GM19452 (cell line): ENCODE measurements around the gene MTMR12.

Source experiments
- ATAC-seq: cut with Tn5 transposase; IDR thresholded peaks from one replicate; pipeline ENCODE4 v1.9.1; 2021; ENCODE audit not compliant: unreplicated experiment

The MTMR12 gene, protein sequence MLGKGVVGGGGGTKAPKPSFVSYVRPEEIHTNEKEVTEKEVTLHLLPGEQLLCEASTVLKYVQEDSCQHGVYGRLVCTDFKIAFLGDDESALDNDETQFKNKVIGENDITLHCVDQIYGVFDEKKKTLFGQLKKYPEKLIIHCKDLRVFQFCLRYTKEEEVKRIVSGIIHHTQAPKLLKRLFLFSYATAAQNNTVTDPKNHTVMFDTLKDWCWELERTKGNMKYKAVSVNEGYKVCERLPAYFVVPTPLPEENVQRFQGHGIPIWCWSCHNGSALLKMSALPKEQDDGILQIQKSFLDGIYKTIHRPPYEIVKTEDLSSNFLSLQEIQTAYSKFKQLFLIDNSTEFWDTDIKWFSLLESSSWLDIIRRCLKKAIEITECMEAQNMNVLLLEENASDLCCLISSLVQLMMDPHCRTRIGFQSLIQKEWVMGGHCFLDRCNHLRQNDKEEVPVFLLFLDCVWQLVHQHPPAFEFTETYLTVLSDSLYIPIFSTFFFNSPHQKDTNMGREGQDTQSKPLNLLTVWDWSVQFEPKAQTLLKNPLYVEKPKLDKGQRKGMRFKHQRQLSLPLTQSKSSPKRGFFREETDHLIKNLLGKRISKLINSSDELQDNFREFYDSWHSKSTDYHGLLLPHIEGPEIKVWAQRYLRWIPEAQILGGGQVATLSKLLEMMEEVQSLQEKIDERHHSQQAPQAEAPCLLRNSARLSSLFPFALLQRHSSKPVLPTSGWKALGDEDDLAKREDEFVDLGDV

GRCh38 chr5:32312595-32313332 is at the start of gene MTMR12:
MTMR12 (minus strand) TSS chr5:32312939; CDS start chr5:32312838, 101 bp downstream.
- peak; percentile 94 for ATAC-seq

DNA sequence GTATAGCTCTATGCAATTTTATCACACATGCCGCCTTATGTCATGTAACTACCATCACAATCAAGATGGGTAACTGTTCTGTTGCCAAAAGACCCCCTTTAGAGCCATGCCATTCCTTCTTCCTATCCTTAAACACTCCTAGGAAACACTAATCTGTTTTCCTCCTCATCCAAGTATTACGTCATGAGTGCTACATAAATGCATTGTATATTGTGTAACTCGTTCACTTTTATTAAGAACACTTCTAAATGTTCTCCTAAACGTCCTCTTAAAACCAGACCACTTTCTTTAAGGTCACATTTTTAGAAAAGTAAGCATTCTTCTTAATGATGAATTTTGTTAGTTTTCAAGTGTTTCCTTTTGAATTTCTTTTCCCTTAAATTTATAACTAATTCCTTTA is 49.8 kb upstream of the MTMR12 start:
- no peak for ATAC-seq

DNA sequence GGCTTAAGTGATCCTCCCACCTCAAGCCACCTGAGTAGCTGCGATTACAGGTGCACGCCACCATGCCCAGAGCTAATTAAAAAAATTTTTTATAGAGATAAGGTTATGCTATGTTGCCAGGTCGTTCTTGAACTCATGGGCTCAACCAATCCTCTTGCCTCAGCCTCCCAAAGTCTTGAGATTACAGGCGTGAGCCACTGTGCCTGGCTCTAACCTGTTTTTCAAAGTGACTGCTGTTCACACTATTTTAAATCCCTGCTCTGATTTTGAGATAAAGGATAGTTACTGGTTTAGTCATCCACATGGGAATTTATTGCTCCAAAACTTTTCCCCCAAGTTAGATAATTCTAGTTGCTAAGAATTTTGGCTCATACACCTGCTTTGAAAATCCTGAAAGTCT is 48.2 kb upstream of the MTMR12 start:
- ATAC-seq = no peak

GRCh38 chr5:32358611-32359010 is 45.9 kb upstream of the MTMR12 start:
- no peak for ATAC-seq

DNA sequence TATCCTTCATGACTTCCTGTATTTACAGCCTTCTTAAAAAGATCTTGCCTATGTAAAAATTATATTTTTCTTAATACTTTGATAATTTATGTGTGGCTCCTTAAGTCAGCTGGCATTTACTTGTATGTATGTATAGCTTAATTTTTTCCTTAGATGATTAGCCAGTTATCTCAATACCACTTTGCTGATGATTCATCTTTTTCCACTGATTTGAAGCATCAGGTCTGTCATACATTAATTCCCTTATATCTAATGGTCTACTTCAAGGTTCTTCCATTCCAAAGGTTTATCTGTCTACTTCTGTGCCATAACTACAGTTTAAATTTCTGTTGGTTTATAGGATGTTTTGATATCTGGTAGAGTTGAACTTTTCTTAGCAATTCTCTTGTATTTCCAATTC is 44.9 kb upstream of the MTMR12 start:
- no peak for ATAC-seq

GRCh38 chr5:32355686-32356085 is 42.9 kb upstream of the MTMR12 start:
- ATAC-seq = no peak

- no peak for ATAC-seq
Observed at GRCh38 chr5:32353420-32353819, 40.7 kb upstream of the MTMR12 start.

DNA sequence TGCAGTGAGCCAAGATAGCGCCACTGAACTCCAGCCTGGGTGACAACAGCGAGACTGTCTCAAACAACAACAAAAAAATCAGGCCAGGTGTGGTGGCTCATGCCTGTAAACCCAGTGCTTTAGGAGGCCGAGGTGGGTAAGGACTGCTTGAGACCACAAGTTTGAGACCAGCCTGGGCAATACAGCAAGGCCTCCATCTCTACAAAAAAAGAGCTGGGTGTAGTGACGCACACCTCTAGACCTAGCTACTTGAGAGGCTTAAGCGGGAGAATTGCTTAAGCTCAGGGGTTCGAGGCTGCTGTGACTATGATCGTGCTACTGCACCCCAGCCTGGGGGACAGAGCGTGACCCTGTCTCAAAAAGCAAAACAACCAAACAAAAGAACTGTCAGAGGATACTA is 39.9 kb upstream of the MTMR12 start:
- no peak for ATAC-seq

DNA sequence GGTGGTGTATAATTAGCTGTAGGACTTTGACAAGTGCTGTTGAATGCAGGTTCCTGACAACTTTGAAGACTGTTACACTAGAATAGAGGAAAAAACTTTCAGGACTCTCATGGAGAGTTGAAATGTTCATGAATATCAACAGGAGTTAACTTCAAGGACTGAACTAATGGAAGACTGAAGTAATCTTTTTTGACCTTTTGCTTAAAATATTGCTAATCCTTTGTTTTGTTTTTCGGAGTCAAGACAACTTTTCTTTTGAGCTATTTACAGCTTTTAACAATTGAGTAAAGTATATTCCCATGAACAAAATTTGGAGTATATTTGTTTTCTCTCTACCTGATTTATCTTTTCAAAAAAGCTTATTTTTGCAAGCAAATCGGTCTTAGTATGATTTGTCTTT is 34.1 kb upstream of the MTMR12 start:
- ATAC-seq = no peak

- ATAC-seq = no peak
Observed at GRCh38 chr5:32343058-32343672, 30.4 kb upstream of the MTMR12 start.

- no peak for ATAC-seq
Observed at GRCh38 chr5:32342656-32343055, 29.9 kb upstream of the MTMR12 start.

DNA sequence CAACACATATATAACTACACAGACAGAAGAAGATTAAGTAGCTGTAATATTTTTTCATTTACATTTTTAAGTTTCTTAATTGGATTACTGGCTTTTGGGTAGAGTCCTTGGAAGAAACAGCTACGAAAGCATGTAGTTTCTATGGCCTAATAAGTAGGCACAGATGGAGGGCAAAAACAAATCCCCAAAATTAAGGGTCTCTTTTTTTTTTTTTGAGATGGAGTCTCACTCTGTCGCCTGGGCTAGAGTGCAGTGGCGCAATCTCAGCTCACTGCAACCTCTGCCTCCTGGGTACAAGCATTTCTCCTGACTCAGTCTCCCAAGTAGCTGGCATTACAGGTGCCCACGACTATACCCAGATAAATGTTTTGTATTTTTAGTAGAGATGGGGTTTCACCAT is 27.1 kb upstream of the MTMR12 start:
- no peak for ATAC-seq

GRCh38 chr5:32339198-32339597 is 26.5 kb upstream of the MTMR12 start:
- ATAC-seq = no peak

DNA sequence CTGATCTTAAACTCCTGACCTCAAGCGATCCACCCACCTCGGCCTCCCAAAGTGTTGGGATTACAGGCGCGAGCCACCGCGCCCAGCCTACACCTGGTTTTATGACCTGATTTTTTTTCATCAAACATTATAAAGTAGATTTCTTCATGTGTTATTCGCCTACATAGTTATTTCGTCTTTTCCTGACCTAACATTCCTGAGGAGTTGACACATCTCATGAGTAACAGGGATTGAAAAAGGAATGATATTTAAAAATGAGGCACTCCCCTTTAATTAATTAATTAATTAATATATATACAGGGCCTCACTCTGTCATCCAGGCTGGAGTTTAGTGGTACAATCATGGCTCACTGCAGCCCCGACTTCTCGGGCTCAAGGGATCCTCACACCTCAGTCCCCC is 20.2 kb upstream of the MTMR12 start:
- no peak for ATAC-seq

- ATAC-seq = no peak
Observed at GRCh38 chr5:32332361-32332760, 19.6 kb upstream of the MTMR12 start.

DNA sequence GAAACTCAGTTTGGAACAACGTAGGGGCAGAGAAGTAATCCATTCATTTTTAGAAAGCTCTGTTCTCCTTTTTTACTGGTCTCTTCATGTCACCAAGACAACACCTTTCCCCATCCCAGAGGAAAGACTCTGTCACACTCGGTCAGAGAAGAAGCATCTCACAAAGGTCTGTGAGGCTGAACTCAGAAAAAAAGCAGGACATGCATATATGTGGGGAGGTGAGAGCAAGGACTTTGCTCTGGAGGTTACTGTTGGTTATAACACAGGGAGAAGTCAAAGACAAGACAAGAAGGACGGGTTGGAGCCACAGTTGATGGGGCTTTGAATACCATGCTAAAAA is 19.2 kb upstream of the MTMR12 start:
- ATAC-seq = no peak

DNA sequence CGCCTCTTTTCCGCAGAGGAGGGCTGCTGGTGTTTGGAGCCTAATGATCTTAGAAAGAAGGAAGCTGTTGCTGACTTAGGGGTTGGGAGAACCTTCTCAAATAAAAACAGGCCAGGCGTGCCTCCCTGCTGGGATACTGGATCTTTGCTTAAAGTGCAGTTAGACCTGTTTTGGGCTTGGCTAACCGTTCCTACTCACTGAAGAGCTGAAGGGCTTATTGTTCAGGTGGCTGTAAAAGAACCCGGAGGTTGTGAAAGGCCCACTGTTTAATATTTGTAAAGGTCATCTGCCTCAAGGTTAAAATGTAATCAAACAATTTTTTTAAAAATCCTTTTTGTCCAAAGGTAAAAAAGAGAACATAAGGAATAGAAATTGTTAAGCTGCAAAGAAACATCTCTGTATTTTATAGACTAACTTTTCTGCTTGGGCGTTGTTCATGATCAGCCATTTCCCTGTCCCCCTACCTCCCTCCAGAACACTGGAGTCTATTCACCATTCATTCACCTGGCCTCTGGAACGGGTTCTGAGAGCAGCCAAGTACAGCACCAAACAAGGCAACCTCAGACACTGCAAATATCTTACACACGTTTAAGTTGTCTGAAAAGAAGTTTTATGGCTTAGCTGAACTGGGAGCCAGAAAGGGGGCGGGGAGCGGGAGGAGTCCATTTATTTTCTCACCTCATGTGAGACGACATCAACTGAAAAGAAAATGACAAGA is 18.6 kb upstream of the MTMR12 start:
- no peak for ATAC-seq

DNA sequence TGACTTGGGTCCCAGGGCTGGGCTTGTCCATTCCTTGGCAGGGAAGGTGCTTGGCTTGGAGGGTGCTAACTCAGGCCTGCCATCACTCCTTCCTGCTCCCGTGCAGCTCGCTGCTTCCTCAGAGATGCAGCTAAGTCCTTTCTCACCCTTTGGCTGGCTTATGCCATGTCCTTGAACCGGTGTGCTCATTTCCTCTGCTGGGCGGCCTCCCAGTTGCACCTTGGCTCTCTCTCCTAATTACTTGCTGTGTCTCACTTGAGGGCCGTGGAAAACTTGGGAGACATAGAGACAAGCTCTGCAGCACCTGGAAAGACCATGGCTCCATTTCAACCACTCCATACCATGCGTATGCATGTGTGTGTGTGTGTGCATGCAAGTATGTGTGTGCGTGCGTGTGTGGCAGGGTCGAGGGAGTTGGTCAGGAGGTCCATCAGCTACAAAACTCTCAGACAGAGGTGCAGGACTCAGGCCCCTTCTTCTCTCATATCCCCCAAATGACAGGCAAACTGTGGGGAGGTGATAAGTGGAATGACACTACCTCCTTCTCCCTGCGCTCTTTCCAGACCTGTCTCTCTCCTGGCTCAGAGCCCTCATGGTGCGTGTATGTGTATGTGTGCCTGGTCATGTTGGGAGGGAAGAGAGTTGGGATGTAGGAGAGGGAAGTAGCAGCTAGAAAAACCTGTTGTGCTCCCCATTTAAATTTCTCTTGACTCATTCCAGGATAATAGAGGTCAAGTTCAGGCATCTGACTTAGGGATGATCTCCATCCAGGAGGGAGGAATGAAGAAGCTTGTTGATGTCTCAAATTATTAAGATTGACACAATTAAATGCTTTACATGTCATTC is 17.6 kb upstream of the MTMR12 start:
- ATAC-seq = no peak

GRCh38 chr5:32329395-32329834 is 16.7 kb upstream of the MTMR12 start:
- ATAC-seq = peak; percentile 83
